Endothelial cell of umbilical vein (primary cell): ENCODE data around the gene CTPS1. TPM values are rescaled to one million over a fixed set of nuclear protein-coding genes. Genes with fewer than 3 reads are reported as not detected.

Experiments used
- BruUV-seq: library from RNA; stranded (reverse); fragments of 400-500 nt; replicated peaks from 2 replicates; lab custom pipeline; 2021; lab: Mats Ljungman, UMichigan
- CTCF ChIA-PET: fragments of 300-600, 350-600 bp; sonication (Branson Sonifier 250); formaldehyde crosslinking; loops from one replicate; lab custom pipeline; 2021; ENCODE audit warnings: antibody characterized with exemption, inconsistent platforms; lab: Charles Lee
- POLR2A ChIA-PET: fragments of 300-600, 350-600 bp; sonication (Branson Sonifier 250); formaldehyde crosslinking; loops from one replicate; lab custom pipeline; 2021; ENCODE audit warnings: antibody characterized with exemption, inconsistent platforms; lab: Charles Lee
- DNase-seq: peaks from one replicate; pipeline ENCODE4 v3.0.0-alpha.2; 2011; ENCODE audit warnings: low read depth, low spot score
- FAIRE-seq: peaks from 2 replicates; lab custom pipeline; 2011; peaks lifted over from hg19 to GRCh38; lab: Jason Lieb, UNC
- H2AFZ ChIP-seq: 2 replicates; pipeline ENCODE4 v1.6.0; 2012; ENCODE audit warnings: low read depth, low read length, control low read depth, inconsistent platforms
- H3K27ac ChIP-seq: 2 replicates; pipeline ENCODE4 v1.5.1; 2011; ENCODE audit warnings: low read depth, mild to moderate bottlenecking, control low read depth, low read length, moderate library complexity; ENCODE audit not compliant: insufficient read depth
- H3K27me3 ChIP-seq, 2 experiments: 2 replicates each; pipeline versions ENCODE4 v1.6.0 to v1.6.1; 2011; ENCODE audit warnings: low read length in 2 of 2, mixed read lengths in 1 of 2; ENCODE audit not compliant: control insufficient read depth in 2 of 2, insufficient read depth in 2 of 2
- H3K36me3 ChIP-seq, 2 experiments: 2 replicates in 1 of 2; 3 replicates in 1 of 2; pipeline ENCODE4 v1.5.1; 2011; ENCODE audit warnings: low read length in 2 of 2, mild to moderate bottlenecking in 1 of 2, moderate library complexity in 1 of 2; ENCODE audit not compliant: control insufficient read depth in 2 of 2, insufficient read depth in 2 of 2; ENCODE audit errors: extremely low read depth in 1 of 2
- H3K4me1 ChIP-seq: 3 replicates; pipeline ENCODE4 v1.5.1; 2011; ENCODE audit warnings: mild to moderate bottlenecking, low read length; ENCODE audit not compliant: control insufficient read depth, insufficient read depth; ENCODE audit errors: extremely low read depth
- H3K4me2 ChIP-seq: 2 replicates; pipeline ENCODE4 v1.6.1; 2011; ENCODE audit warnings: low read length, control low read depth, mixed read lengths; ENCODE audit not compliant: insufficient read depth
- H3K4me3 ChIP-seq, 3 experiments: fragments of 200-600 bp in 1 of 3; sonication (generic), shearing (Covaris generic) in 1 of 3; replicated peaks in 1 of 3; 2 replicates each; pipeline ENCODE4 v1.5.1; 2011 to 2016; ENCODE audit warnings: control low read depth in 3 of 3, low read length in 3 of 3, mild to moderate bottlenecking in 2 of 3, inconsistent platforms in 1 of 3, low read depth in 1 of 3, moderate library complexity in 1 of 3; ENCODE audit not compliant: insufficient read depth in 1 of 3
- H3K79me2 ChIP-seq: 2 replicates; pipeline ENCODE4 v1.6.0; 2012; ENCODE audit warnings: low read length, inconsistent platforms; ENCODE audit not compliant: control insufficient read depth, insufficient read depth
- H3K9ac ChIP-seq: replicated peaks from 2 replicates; pipeline ENCODE3; 2011; ENCODE audit warnings: low read length, control low read depth; ENCODE audit not compliant: insufficient read depth; ENCODE audit errors: extremely low read depth
- H3K9me1 ChIP-seq: replicated peaks from 3 replicates; pipeline ENCODE4 v1.6.0; 2011; ENCODE audit warnings: mild to moderate bottlenecking, low read length; ENCODE audit not compliant: control insufficient read depth, insufficient read depth; ENCODE audit errors: extremely low read depth
- H3K9me3 ChIP-seq: replicated peaks from 2 replicates; pipeline ENCODE4 v1.5.1; 2012; ENCODE audit warnings: low read length, inconsistent platforms; ENCODE audit not compliant: control insufficient read depth, insufficient read depth
- H4K20me1 ChIP-seq: replicated peaks from 2 replicates; pipeline ENCODE3; 2011; ENCODE audit warnings: mild to moderate bottlenecking, low read length; ENCODE audit not compliant: control insufficient read depth, insufficient read depth; ENCODE audit errors: extremely low read depth
- EZH2 ChIP-seq: IDR thresholded peaks from 2 replicates; pipeline ENCODE4 v1.6.1; 2012; ENCODE audit warnings: borderline replicate concordance, low read depth, mild to moderate bottlenecking, moderate library complexity, low read length, inconsistent platforms; ENCODE audit not compliant: severe bottlenecking
- FOS ChIP-seq: IDR thresholded peaks from 2 replicates; pipeline ENCODE4 v1.6.1; 2011; ENCODE audit warnings: mild to moderate bottlenecking, low read length, moderate library complexity, borderline replicate concordance; ENCODE audit not compliant: insufficient read depth
- GATA2 ChIP-seq: IDR thresholded peaks from 2 replicates; pipeline ENCODE4 v1.7.0; 2011; ENCODE audit warnings: low read depth, mild to moderate bottlenecking, moderate library complexity, mixed read lengths, low read length; ENCODE audit not compliant: insufficient read length, insufficient read depth
- JUN ChIP-seq: IDR thresholded peaks from 2 replicates; pipeline ENCODE4 v1.6.1; 2011; ENCODE audit warnings: borderline replicate concordance, low read depth; ENCODE audit not compliant: insufficient read length, insufficient read depth
- MYC ChIP-seq: IDR thresholded peaks from one replicate; pipeline ENCODE4 v1.6.1; 2011; ENCODE audit warnings: mild to moderate bottlenecking, low read depth, low read length
- POLR2A ChIP-seq: IDR thresholded peaks from 2 replicates; pipeline ENCODE4 v1.6.1; 2012; ENCODE audit warnings: low read depth, mild to moderate bottlenecking, control low read depth, low read length
- POLR2AphosphoS5 ChIP-seq: IDR thresholded peaks from 2 replicates; pipeline ENCODE4 v1.6.1; 2012; ENCODE audit warnings: low read depth, mild to moderate bottlenecking, control low read depth, low read length, moderate library complexity; ENCODE audit not compliant: insufficient read depth
- dilution Hi-C: fragments of 300-500 bp; cut with MboI; formaldehyde crosslinking; loops from one replicate; pipeline ENCODE4 v1.15.0; 2019; ENCODE audit warnings: low sequenced_read_pairs; ENCODE audit not compliant: extremely low pct_ligation_motif_present
- intact Hi-C: fragments of 100-400 bp; cut with micrococcal nuclease; formaldehyde crosslinking; loops from one replicate; pipeline ENCODE4 v1.10.0; 2022
- polyA plus RNA-seq, 4 experiments: library from polyadenylated mRNA; depleted of rRNA in 3 of 4; stranded (reverse) in 3 of 4; unstranded in 1 of 4; fragments of >200 nt; gene quantifications; 2 replicates each; pipeline versions ENCODE4 v1.2.1 to v1.2.3, GENCODE V29; 2011 to 2012; ENCODE audit warnings: missing spikeins in 1 of 4
- total RNA-seq: library from RNA; stranded (reverse); gene quantifications from 2 replicates; pipeline ENCODE4 v1.2.3, GENCODE V29; 2021
- TF ChIP-seq, protein P1 (sequence below): IDR thresholded peaks from 2 replicates; pipeline ENCODE4 v1.6.1; 2011; ENCODE audit not compliant: insufficient read depth, insufficient read length
- TF ChIP-seq, protein P2 (sequence below), 2 donors: IDR thresholded peaks; 1 replicate in 1 of 2; 2 replicates in 1 of 2; pipeline ENCODE4 v1.5.1; 2011; ENCODE audit warnings: low read length in 2 of 2, mild to moderate bottlenecking in 2 of 2, moderate library complexity in 2 of 2, control low read depth in 1 of 2, inconsistent platforms in 1 of 2, low read depth in 1 of 2; ENCODE audit not compliant: insufficient read depth in 1 of 2; ENCODE audit errors: extremely low read depth in 1 of 2

The CTPS1 gene
- total and polyA plus RNA-seq, 2 donors (not counting 3 experiments of a cell fraction or from before 2014, with no cell fraction given) = 24.9 to 65.8 TPM

DNA sequence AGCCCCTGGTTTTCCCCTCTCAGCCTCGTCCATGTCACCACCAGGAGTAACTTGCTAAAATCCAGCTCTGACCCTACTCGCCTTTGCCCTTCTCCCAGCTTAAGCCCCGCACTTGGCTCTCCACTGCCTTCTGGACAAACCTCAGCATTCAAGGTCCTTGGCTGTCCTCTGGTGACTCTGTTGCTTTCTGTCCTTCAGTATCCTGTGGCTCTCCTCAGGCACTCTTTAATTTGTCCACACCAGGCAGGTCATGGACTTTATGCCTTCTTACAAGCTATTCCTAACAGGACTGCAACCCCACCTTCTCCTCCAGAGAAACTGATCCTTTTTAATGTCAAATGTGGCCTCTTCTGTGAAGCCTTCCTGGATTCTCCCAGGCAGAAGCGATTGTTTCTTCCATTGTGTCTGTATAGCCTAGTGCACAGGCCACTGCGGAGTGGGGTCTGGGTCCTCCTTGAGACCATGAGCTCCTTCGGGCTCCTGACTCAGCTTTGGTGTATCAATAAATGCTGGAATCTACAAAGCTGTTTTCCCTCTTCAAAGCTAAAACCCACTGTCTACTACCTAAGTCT is 26.7 kb upstream of the CTPS1 start:
- Histone ChIP-seq H3K9me1 (no peaks in the 10 kb centered on the region), H3K27me3 (peaks cover 2 to 14% of the 10 kb centered on the region in 2 experiments), H2AFZ (no peak overlapping the region), H3K4me1 (peaks cover 6% of the 10 kb centered on the region), H3K9me3 (no peaks in the 10 kb centered on the region), H3K4me3 (no peak overlapping the region), H3K27ac (no peak overlapping the region), H3K36me3 (no peaks in the 10 kb centered on the region), H3K79me2 (no peaks in the 10 kb centered on the region), H3K9ac (no peak overlapping the region), H4K20me1 (no peaks in the 10 kb centered on the region), H3K4me2 (no peak overlapping the region)
- BruUV-seq = no TSS peak
- CTCF ChIA-PET = interaction anchor here (0.6 to 19.5 kb wide), 49 partner anchors 9 to 421 kb away, joined by 3 to 898 read pairs (median 4); partner anchors contain the start of genes CITED4, NFYC and ZNF684
- FAIRE-seq = no peak
- POLR2A ChIA-PET = interaction anchor here (1.4 kb wide), 1 partner anchor 90 kb away, joined by 3 read pairs; the partner anchor contains the start of gene CITED4
- dilution Hi-C loops (no loop called here), intact Hi-C loops (loop anchor here (1.0 kb wide), 4 partner anchors 105 to 341 kb away; no protein-coding TSS in a partner anchor)
- no peak for DNase-seq
- TF ChIP-seq GATA2 (no peak), POLR2AphosphoS5 (no peak), EZH2 (no peak), POLR2A (no peak), JUN (no peak), MYC (no peak), FOS (no peak)
- TF ChIP-seq, protein P1, sequence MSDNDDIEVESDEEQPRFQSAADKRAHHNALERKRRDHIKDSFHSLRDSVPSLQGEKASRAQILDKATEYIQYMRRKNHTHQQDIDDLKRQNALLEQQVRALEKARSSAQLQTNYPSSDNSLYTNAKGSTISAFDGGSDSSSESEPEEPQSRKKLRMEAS = no peak
- TF ChIP-seq, protein P2, sequence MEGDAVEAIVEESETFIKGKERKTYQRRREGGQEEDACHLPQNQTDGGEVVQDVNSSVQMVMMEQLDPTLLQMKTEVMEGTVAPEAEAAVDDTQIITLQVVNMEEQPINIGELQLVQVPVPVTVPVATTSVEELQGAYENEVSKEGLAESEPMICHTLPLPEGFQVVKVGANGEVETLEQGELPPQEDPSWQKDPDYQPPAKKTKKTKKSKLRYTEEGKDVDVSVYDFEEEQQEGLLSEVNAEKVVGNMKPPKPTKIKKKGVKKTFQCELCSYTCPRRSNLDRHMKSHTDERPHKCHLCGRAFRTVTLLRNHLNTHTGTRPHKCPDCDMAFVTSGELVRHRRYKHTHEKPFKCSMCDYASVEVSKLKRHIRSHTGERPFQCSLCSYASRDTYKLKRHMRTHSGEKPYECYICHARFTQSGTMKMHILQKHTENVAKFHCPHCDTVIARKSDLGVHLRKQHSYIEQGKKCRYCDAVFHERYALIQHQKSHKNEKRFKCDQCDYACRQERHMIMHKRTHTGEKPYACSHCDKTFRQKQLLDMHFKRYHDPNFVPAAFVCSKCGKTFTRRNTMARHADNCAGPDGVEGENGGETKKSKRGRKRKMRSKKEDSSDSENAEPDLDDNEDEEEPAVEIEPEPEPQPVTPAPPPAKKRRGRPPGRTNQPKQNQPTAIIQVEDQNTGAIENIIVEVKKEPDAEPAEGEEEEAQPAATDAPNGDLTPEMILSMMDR (IDR thresholded peaks at IDR 0.05; ENCODE audit: extremely low read depth in 1 of 2, insufficient read depth in 1 of 2, low read depth in 1 of 2, low read length in 2 of 2) = no peak
